BJ (cell line): ENCODE data around the gene FAN1. TPM values are rescaled to one million over a fixed set of nuclear protein-coding genes. Genes with fewer than 3 reads are reported as not detected.
"Not testable (repeated sequence)": the region's sequence is repeated elsewhere in the genome, so short reads cannot be mapped to it uniquely, and the experiment has no call there.

Experiments
- CTCF ChIA-PET: fragments of 350-600 bp; formaldehyde crosslinking; extraction: SDS; loops from one replicate; lab custom pipeline; 2021; ENCODE audit warnings: antibody characterized with exemption, inconsistent platforms; lab: Yijun Ruan, JAX
- POLR2A ChIA-PET: fragments of 300-600 bp; sonication (Branson Sonifier 250); formaldehyde crosslinking; extraction: SDS; loops from one replicate; lab custom pipeline; 2021; ENCODE audit warnings: antibody characterized with exemption; lab: Charles Lee
- DNase-seq: peaks from one replicate; pipeline ENCODE4 v3.0.0-alpha.2; 2011; ENCODE audit warnings: low read depth
- H3K27me3 ChIP-seq: 2 replicates; pipeline ENCODE4 v1.6.0; 2011; ENCODE audit warnings: low read length; ENCODE audit not compliant: control insufficient read depth, insufficient read depth
- H3K36me3 ChIP-seq: 2 replicates; pipeline ENCODE4 v1.5.1; 2011; ENCODE audit warnings: low read length; ENCODE audit not compliant: control insufficient read depth, insufficient read depth
- H3K4me3 ChIP-seq: 2 replicates; pipeline ENCODE4 v1.5.1; 2011; ENCODE audit warnings: low read depth, mild to moderate bottlenecking, control low read depth, low read length
- CTCF ChIP-seq: IDR thresholded peaks from 2 replicates; pipeline ENCODE4 v1.5.1; 2011; ENCODE audit warnings: low read depth, mild to moderate bottlenecking, control low read depth, inconsistent platforms, low read length, moderate library complexity; ENCODE audit not compliant: insufficient read depth
- polyA plus RNA-seq: library from polyadenylated mRNA; depleted of rRNA; stranded (reverse); fragments of >200 nt; gene quantifications from 2 replicates; pipeline ENCODE4 v1.2.3, GENCODE V29; 2011

Gene FAN1
- polyA plus RNA-seq, 1 experiment = 5.8 TPM

- TF ChIP-seq CTCF = no peak
- CTCF ChIA-PET = interaction anchor here (1.2 kb wide), 1 partner anchor 18 kb away, joined by 4 read pairs; no protein-coding TSS in a partner anchor
- no peaks in the 10 kb centered on the region for H3K27me3 ChIP-seq
- no peaks in the 10 kb centered on the region for H3K36me3 ChIP-seq
- no peak for DNase-seq
- H3K4me3 ChIP-seq = no peak overlapping the region
- POLR2A ChIA-PET = no interaction called here
Observed at GRCh38 chr15:30877070-30877469, 26.6 kb upstream of the FAN1 start.

- Histone ChIP-seq H3K36me3 (no peaks in the 10 kb centered on the region), H3K4me3 (no peak overlapping the region), H3K27me3 (no peaks in the 10 kb centered on the region)
- DNase-seq = no peak
- ChIA-PET CTCF (interaction anchor here (1.6 kb wide), 1 partner anchor 19 kb away, joined by 3 read pairs; no protein-coding TSS in a partner anchor), POLR2A (no interaction called here)
- no peak for TF ChIP-seq CTCF
Observed at GRCh38 chr15:30878515-30878914, 25.2 kb upstream of the FAN1 start.

- CTCF ChIA-PET = no interaction called here
- POLR2A ChIA-PET = no interaction called here
- no peak for TF ChIP-seq CTCF
Observed at GRCh38 chr15:30882849-30883433, 20.8 kb upstream of the FAN1 start.

GRCh38 chr15:30883666-30884065 lies 20.0 kb upstream of the FAN1 start:
- H3K36me3 ChIP-seq, CTCF ChIA-PET, H3K4me3 ChIP-seq, DNase-seq, POLR2A ChIA-PET, H3K27me3 ChIP-seq: not testable (repeated sequence)

More at GRCh38 chr15:30882849-30883433, 20.8 kb upstream of the FAN1 start:
- no peak for DNase-seq
- 0 out of 2 replicates have a peak, but pooled peaks cover 1% of the 10 kb centered on the region for H3K27me3 ChIP-seq
- H3K4me3 ChIP-seq = no peak overlapping the region
- H3K36me3 ChIP-seq = no peaks in the 10 kb centered on the region

GRCh38 chr15:30885814-30886213 lies 17.9 kb upstream of the FAN1 start:
- no peak for DNase-seq
- ChIA-PET CTCF (no interaction called here), POLR2A (no interaction called here)
- Histone ChIP-seq H3K27me3 (peaks cover 1% of the 10 kb centered on the region; the same call in 1 of the 2 replicates), H3K4me3 (no peak overlapping the region), H3K36me3 (no peaks in the 10 kb centered on the region)
- no peak for TF ChIP-seq CTCF

- ChIA-PET CTCF (interaction anchor here (2.1 kb wide), 1 partner anchor 30 kb away, joined by 10 read pairs; no protein-coding TSS in a partner anchor), POLR2A (no interaction called here)
- TF ChIP-seq CTCF = no peak
- Histone ChIP-seq H3K36me3 (no peaks in the 10 kb centered on the region), H3K27me3 (peaks cover 1% of the 10 kb centered on the region; the same call in 1 of the 2 replicates), H3K4me3 (no peak overlapping the region)
- no peak for DNase-seq
Observed at GRCh38 chr15:30889196-30889595, 14.5 kb upstream of the FAN1 start.
